NCI-H2107 treated with DMSO at 0.1 percent for 48 hours (cell line): Measurements from ENCODE around the gene ZSWIM9.

ENCODE experiments used
- DNase-seq: peaks from one replicate; lab custom pipeline; 2025; ENCODE audit not compliant: unreplicated experiment; lab: John Stamatoyannopoulos, UW

The ZSWIM9 gene

GRCh38 chr19:48174445-48175030 lies 4.1 kb downstream of the ZSWIM9 start:
- DNase-seq, result no peak

GRCh38 chr19:48175578-48175977 lies 5.1 kb downstream of the ZSWIM9 start:
- no peak for DNase-seq

GRCh38 chr19:48176226-48176625 lies 5.7 kb downstream of the ZSWIM9 start:
- no peak for DNase-seq

- DNase-seq, result no peak
Measured at GRCh38 chr19:48181505-48181904, 11.0 kb downstream of the ZSWIM9 start.

- DNase-seq, result no peak
Measured at GRCh38 chr19:48182434-48182833, 12.0 kb downstream of the ZSWIM9 start.

- DNase-seq, result no peak
Measured at GRCh38 chr19:48183356-48183755, 12.9 kb downstream of the ZSWIM9 start.

GRCh38 chr19:48186015-48186414 lies 15.5 kb downstream of the ZSWIM9 start:
- DNase-seq, result no peak

- no peak for DNase-seq
Measured at GRCh38 chr19:48186541-48186991, 16.1 kb downstream of the ZSWIM9 start.

- peak; percentile 93 for DNase-seq
Measured at GRCh38 chr19:48190288-48190884, 19.9 kb downstream of the ZSWIM9 start.

GRCh38 chr19:48190885-48191284 lies 20.4 kb downstream of the ZSWIM9 start:
- DNase-seq, result no peak

GRCh38 chr19:48192750-48193149 lies 22.3 kb downstream of the ZSWIM9 start:
- no peak for DNase-seq

- no peak for DNase-seq
Measured at GRCh38 chr19:48194041-48194843, 23.8 kb downstream of the ZSWIM9 start.

- DNase-seq, result no peak
Measured at GRCh38 chr19:48194844-48195830, 24.7 kb downstream of the ZSWIM9 start.

- no peak for DNase-seq
Measured at GRCh38 chr19:48196321-48196763, 25.9 kb downstream of the ZSWIM9 start.

GRCh38 chr19:48196933-48197665 lies 26.6 kb downstream of the ZSWIM9 start:
- DNase-seq, result no peak

- no peak for DNase-seq
Measured at GRCh38 chr19:48203222-48203793, 32.8 kb downstream of the ZSWIM9 start.

- peak; percentile 93 for DNase-seq
Measured at GRCh38 chr19:48203794-48204628, 33.5 kb downstream of the ZSWIM9 start.

GRCh38 chr19:48206397-48207093 lies 36.1 kb downstream of the ZSWIM9 start:
- peak; percentile 3 for DNase-seq
